ENCODE results near the gene WASHC2C.
"Not testable (repeated sequence)": the region's sequence is repeated elsewhere in the genome, so short reads cannot be mapped to it uniquely, and the experiment has no call there.

The WASHC2C gene

GRCh38 chr10:45726703-45727420 is at the start of gene WASHC2C:
Gene WASHC2C, plus strand, starts transcription at chr10:45727266. Its CDS starts 52 bp downstream, at chr10:45727318.
- DNase-seq = not testable (repeated sequence)

- DNase-seq = not testable (repeated sequence)
Measured at GRCh38 chr10:45678467-45678866, 48.6 kb upstream of the WASHC2C start.

GRCh38 chr10:45710200-45710796 is 16.8 kb upstream of the WASHC2C start:
- not testable (repeated sequence) for DNase-seq

GRCh38 chr10:45711223-45711622 is 15.8 kb upstream of the WASHC2C start:
- not testable (repeated sequence) for DNase-seq

GRCh38 chr10:45717053-45717452 is 10.0 kb upstream of the WASHC2C start:
- not testable (repeated sequence) for DNase-seq

GRCh38 chr10:45717642-45718041 is 9.4 kb upstream of the WASHC2C start:
- not testable (repeated sequence) for DNase-seq

- not testable (repeated sequence) for DNase-seq
Measured at GRCh38 chr10:45721503-45721902, 5.6 kb upstream of the WASHC2C start.

GRCh38 chr10:45723851-45724250 is 3.2 kb upstream of the WASHC2C start:
- DNase-seq = not testable (repeated sequence)

GRCh38 chr10:45727421-45727965 is 427 bp downstream of the WASHC2C start:
- not testable (repeated sequence) for DNase-seq

GRCh38 chr10:45734449-45734848 is 7.4 kb downstream of the WASHC2C start:
- DNase-seq = not testable (repeated sequence)

- not testable (repeated sequence) for DNase-seq
Measured at GRCh38 chr10:45734867-45735266, 7.8 kb downstream of the WASHC2C start.

GRCh38 chr10:45741559-45741958 is 14.5 kb downstream of the WASHC2C start:
- DNase-seq = not testable (repeated sequence)

GRCh38 chr10:45742014-45742413 is 14.9 kb downstream of the WASHC2C start:
- DNase-seq = not testable (repeated sequence)

- not testable (repeated sequence) for DNase-seq
Measured at GRCh38 chr10:45751141-45751540, 24.1 kb downstream of the WASHC2C start.

GRCh38 chr10:45752210-45752609 is 25.1 kb downstream of the WASHC2C start:
- not testable (repeated sequence) for DNase-seq

- not testable (repeated sequence) for DNase-seq
Measured at GRCh38 chr10:45753979-45754495, 27.0 kb downstream of the WASHC2C start.

GRCh38 chr10:45755083-45755482 is 28.0 kb downstream of the WASHC2C start:
- DNase-seq = not testable (repeated sequence)

GRCh38 chr10:45756065-45756464 is 29.0 kb downstream of the WASHC2C start:
- not testable (repeated sequence) for DNase-seq

- DNase-seq = not testable (repeated sequence)
Measured at GRCh38 chr10:45757661-45758396, 30.8 kb downstream of the WASHC2C start.

GRCh38 chr10:45761622-45762021 is 34.6 kb downstream of the WASHC2C start:
- DNase-seq = not testable (repeated sequence)

- DNase-seq = not testable (repeated sequence)
Measured at GRCh38 chr10:45763037-45763436, 36.0 kb downstream of the WASHC2C start.

GRCh38 chr10:45768334-45768733 is 41.3 kb downstream of the WASHC2C start:
- DNase-seq = not testable (repeated sequence)
